Keratinocyte (primary cell): ENCODE data around the gene TCHP. TPM values are rescaled to one million over a fixed set of nuclear protein-coding genes. Genes with fewer than 3 reads are reported as not detected.

Experiments used
- DNase-seq: peaks from one replicate; pipeline ENCODE4 v3.0.0-alpha.2; 2011; ENCODE audit warnings: low read depth, missing footprints, low spot score
- FAIRE-seq: peaks from 2 replicates; lab custom pipeline; 2011; peaks lifted over from hg19 to GRCh38; lab: Jason Lieb, UNC
- H2AFZ ChIP-seq: 2 replicates; pipeline ENCODE4 v1.6.0; 2012; ENCODE audit warnings: low read length, control low read depth, inconsistent platforms; ENCODE audit not compliant: control insufficient read depth
- H3K27ac ChIP-seq: 2 replicates; pipeline ENCODE4 v1.5.1; 2011; ENCODE audit warnings: low read length; ENCODE audit not compliant: control insufficient read depth, insufficient read depth
- H3K27me3 ChIP-seq: 3 replicates; pipeline ENCODE4 v1.6.0; 2011; ENCODE audit warnings: low read length; ENCODE audit not compliant: control insufficient read depth, insufficient read depth; ENCODE audit errors: extremely low read depth
- H3K36me3 ChIP-seq, 2 experiments: 2 replicates in 1 of 2; 3 replicates in 1 of 2; pipeline ENCODE4 v1.5.1; 2011; ENCODE audit warnings: low read length in 2 of 2, mild to moderate bottlenecking in 1 of 2; ENCODE audit not compliant: control insufficient read depth in 2 of 2, insufficient read depth in 2 of 2; ENCODE audit errors: extremely low read depth in 1 of 2
- H3K4me1 ChIP-seq: 3 replicates; pipeline ENCODE4 v1.5.1; 2011; ENCODE audit warnings: low read length; ENCODE audit not compliant: control insufficient read depth, insufficient read depth; ENCODE audit errors: extremely low read depth
- H3K4me2 ChIP-seq: 3 replicates; pipeline ENCODE4 v1.6.0; 2011; ENCODE audit warnings: low read depth, low read length; ENCODE audit not compliant: control insufficient read depth, insufficient read depth; ENCODE audit errors: extremely low read depth
- H3K4me3 ChIP-seq, 3 experiments: fragments of 200-600 bp in 1 of 3; sonication (generic) in 1 of 3; 2 replicates in 2 of 3; 3 replicates in 1 of 3; pipeline ENCODE4 v1.5.1; 2011 to 2016; ENCODE audit warnings: low read length in 3 of 3, mild to moderate bottlenecking in 3 of 3, control low read depth in 2 of 3, inconsistent platforms in 1 of 3, low read depth in 1 of 3, mixed read lengths in 1 of 3, mixed run types in 1 of 3, moderate library complexity in 1 of 3; ENCODE audit not compliant: control insufficient read depth in 2 of 3, insufficient read depth in 2 of 3; ENCODE audit errors: extremely low read depth in 1 of 3
- H3K79me2 ChIP-seq: 2 replicates; pipeline ENCODE4 v1.6.0; 2012; ENCODE audit warnings: low read length; ENCODE audit not compliant: control insufficient read depth, insufficient read depth
- H3K9ac ChIP-seq: 3 replicates; pipeline ENCODE4 v1.6.0; 2011; ENCODE audit warnings: low read length; ENCODE audit not compliant: control insufficient read depth, insufficient read depth; ENCODE audit errors: extremely low read depth
- H3K9me1 ChIP-seq: 3 replicates; pipeline ENCODE4 v1.6.0; 2011; ENCODE audit warnings: low read length; ENCODE audit not compliant: control insufficient read depth, insufficient read depth; ENCODE audit errors: extremely low read depth
- H3K9me3 ChIP-seq: 2 replicates; pipeline ENCODE4 v1.5.1; 2012; ENCODE audit warnings: low read depth, low read length; ENCODE audit not compliant: control insufficient read depth
- H4K20me1 ChIP-seq: 3 replicates; pipeline ENCODE4 v1.6.0; 2011; ENCODE audit warnings: low read length; ENCODE audit not compliant: control insufficient read depth, insufficient read depth; ENCODE audit errors: extremely low read depth
- EZH2 ChIP-seq: IDR thresholded peaks from one replicate; pipeline ENCODE4 v1.6.1; 2012; ENCODE audit warnings: inconsistent platforms, mild to moderate bottlenecking, low read length, moderate library complexity
- dilution Hi-C: fragments of 300-500 bp; cut with MboI; formaldehyde crosslinking; loops from one replicate; pipeline ENCODE4 v1.7.0; 2020; ENCODE audit warnings: low sequenced_read_pairs; ENCODE audit not compliant: extremely low pct_ligation_motif_present
- polyA plus RNA-seq, 5 experiments: library from polyadenylated mRNA; depleted of rRNA in 3 of 5; stranded (reverse) in 3 of 5; stranded (forward) in 1 of 5; unstranded in 1 of 5; fragments of >200 nt; gene quantifications; 1 replicate in 1 of 5; 2 replicates in 3 of 5; 3 replicates in 1 of 5; pipeline versions ENCODE4 v1.2.1 to v1.2.3, GENCODE V29; 2011 to 2012; ENCODE audit warnings: missing spikeins in 2 of 5, low read depth in 1 of 5, low replicate concordance in 1 of 5
- TF ChIP-seq, protein P1 (sequence below), 3 experiments: IDR thresholded peaks in 1 of 3; conservative IDR thresholded peaks in 1 of 3; optimal IDR thresholded peaks in 1 of 3; 2 replicates in 2 of 3; 3 replicates in 1 of 3; pipeline versions ENCODE3 to v1.5.1; 2011; ENCODE audit warnings: low read length in 3 of 3, mild to moderate bottlenecking in 3 of 3, moderate library complexity in 2 of 3, control low read depth in 1 of 3, inconsistent platforms in 1 of 3; ENCODE audit not compliant: insufficient read depth in 2 of 3; ENCODE audit errors: extremely low read depth in 1 of 3

Gene TCHP
- polyA plus RNA-seq, 1 donor (not counting 4 experiments of a cell fraction or from before 2014, with no cell fraction given): 9.6 TPM

DNA sequence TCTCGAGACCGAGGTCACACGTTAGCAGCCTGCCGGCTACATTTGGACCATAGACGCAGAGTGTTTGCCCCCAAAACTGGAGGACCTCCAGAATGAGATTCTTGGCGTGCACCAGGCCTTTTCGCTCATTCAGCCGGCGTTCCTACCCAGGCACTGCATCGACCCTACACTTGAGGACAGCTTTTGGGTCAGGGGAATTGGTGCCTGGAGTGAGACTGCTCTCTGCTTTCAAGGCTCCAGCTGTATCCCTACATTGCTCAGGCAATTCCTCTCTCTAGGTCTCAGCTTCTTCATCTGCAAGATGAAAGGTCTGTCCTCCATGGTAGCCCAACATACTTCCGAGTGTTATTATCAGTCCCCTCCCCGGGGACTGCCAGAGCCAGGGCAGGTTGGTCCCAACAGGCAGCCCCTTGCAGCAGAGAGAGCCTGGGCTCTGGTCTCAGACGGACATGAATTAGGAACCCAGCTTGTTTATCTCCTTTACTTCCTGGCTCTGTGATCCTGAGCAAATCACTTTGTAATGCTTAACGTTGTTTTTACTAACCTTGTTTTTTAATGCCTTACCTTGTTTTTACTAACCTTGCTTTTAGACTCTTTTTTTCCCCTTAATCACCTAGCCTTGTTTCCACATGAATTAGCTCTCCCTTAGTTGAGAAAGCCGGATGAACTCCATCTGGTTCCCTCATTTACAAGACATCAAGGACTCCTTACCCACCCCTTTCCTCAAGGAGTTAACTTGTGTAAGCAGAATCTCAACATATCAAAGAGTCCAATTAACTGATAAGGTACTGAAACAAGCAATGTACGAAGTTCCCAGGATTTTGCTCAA, 892 bp downstream of the TCHP start:
- peak overlapping the region; percentile 98 for H3K4me2 ChIP-seq
- H4K20me1 ChIP-seq: no peaks in the 10 kb centered on the region
- peak overlapping the region; percentile 84 for H3K9ac ChIP-seq
- TF ChIP-seq, protein P1, sequence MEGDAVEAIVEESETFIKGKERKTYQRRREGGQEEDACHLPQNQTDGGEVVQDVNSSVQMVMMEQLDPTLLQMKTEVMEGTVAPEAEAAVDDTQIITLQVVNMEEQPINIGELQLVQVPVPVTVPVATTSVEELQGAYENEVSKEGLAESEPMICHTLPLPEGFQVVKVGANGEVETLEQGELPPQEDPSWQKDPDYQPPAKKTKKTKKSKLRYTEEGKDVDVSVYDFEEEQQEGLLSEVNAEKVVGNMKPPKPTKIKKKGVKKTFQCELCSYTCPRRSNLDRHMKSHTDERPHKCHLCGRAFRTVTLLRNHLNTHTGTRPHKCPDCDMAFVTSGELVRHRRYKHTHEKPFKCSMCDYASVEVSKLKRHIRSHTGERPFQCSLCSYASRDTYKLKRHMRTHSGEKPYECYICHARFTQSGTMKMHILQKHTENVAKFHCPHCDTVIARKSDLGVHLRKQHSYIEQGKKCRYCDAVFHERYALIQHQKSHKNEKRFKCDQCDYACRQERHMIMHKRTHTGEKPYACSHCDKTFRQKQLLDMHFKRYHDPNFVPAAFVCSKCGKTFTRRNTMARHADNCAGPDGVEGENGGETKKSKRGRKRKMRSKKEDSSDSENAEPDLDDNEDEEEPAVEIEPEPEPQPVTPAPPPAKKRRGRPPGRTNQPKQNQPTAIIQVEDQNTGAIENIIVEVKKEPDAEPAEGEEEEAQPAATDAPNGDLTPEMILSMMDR (optimal IDR thresholded peaks at IDR 0.05 in 1 of 3, IDR thresholded peaks at IDR 0.05 in 1 of 3, conservative IDR thresholded peaks at IDR 0.05 in 1 of 3; ENCODE audit: extremely low read depth in 1 of 3, insufficient read depth in 2 of 3, low read length in 3 of 3): no peak
- no peak for TF ChIP-seq EZH2
- peak overlapping the region; percentile 73 to 91 (median 90) for H3K4me3 ChIP-seq
- DNase-seq: no peak
- no peaks in the 10 kb centered on the region for H3K27me3 ChIP-seq
- no peaks in the 10 kb centered on the region for H3K9me1 ChIP-seq
- H2AFZ ChIP-seq: peak overlapping the region; percentile 100
- H3K79me2 ChIP-seq: peaks cover 20% of the 10 kb centered on the region
- peaks cover 16% of the 10 kb centered on the region for H3K4me1 ChIP-seq
- no peaks in the 10 kb centered on the region for H3K9me3 ChIP-seq
- H3K27ac ChIP-seq: peak overlapping the region; percentile 74
- peaks cover 13 to 20% of the 10 kb centered on the region in 2 experiments for H3K36me3 ChIP-seq
- peak; percentile 17 for FAIRE-seq
- dilution Hi-C loops: no loop called here

- TF ChIP-seq, protein P1 (optimal IDR thresholded peaks at IDR 0.05 in 1 of 3, IDR thresholded peaks at IDR 0.05 in 1 of 3, conservative IDR thresholded peaks at IDR 0.05 in 1 of 3; ENCODE audit: extremely low read depth in 1 of 3, insufficient read depth in 2 of 3, low read length in 3 of 3): no peak
- TF ChIP-seq EZH2: no peak
- no peaks in the 10 kb centered on the region for H3K27me3 ChIP-seq
- H3K4me1 ChIP-seq: peaks cover 16% of the 10 kb centered on the region
- dilution Hi-C loops: no loop called here
- FAIRE-seq: no peak
- no peak overlapping the region for H3K4me3 ChIP-seq
- no peak overlapping the region for H2AFZ ChIP-seq
- H3K9ac ChIP-seq: no peak overlapping the region
- DNase-seq: no peak
- no peak overlapping the region for H3K4me2 ChIP-seq
- no peaks in the 10 kb centered on the region for H4K20me1 ChIP-seq
- no peak overlapping the region for H3K27ac ChIP-seq
- no peaks in the 10 kb centered on the region for H3K9me3 ChIP-seq
- H3K36me3 ChIP-seq: peaks cover 22 to 39% of the 10 kb centered on the region in 2 experiments
- peaks cover 20% of the 10 kb centered on the region for H3K79me2 ChIP-seq
- no peaks in the 10 kb centered on the region for H3K9me1 ChIP-seq
Observed at GRCh38 chr12:109902891-109903418, 2.9 kb downstream of the TCHP start.
